ENCODE data around the gene UBD.

The UBD gene

DNA sequence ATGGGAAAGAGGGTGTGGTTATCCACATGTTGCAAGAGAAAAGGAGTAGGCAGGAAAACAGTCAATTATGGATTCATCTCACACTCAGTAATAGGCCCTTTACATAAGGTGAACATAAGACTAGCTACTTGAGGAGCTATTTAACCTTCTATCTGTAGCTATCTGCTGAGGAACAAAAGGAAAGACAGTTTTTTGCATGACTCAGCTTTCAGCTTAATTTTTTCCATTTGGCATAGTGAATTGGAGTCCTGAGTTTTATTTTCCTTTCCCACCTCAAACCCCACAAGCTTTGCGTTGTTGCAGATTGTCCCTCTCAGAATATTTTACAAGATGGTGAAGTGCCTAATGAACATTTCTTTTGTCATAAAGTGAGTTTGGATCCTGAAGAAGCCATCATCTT, 32.4 kb downstream of the UBD start:
- no peak for DNase-seq (ENCODE audit: low spot score)
- TF ChIP-seq, protein P1, sequence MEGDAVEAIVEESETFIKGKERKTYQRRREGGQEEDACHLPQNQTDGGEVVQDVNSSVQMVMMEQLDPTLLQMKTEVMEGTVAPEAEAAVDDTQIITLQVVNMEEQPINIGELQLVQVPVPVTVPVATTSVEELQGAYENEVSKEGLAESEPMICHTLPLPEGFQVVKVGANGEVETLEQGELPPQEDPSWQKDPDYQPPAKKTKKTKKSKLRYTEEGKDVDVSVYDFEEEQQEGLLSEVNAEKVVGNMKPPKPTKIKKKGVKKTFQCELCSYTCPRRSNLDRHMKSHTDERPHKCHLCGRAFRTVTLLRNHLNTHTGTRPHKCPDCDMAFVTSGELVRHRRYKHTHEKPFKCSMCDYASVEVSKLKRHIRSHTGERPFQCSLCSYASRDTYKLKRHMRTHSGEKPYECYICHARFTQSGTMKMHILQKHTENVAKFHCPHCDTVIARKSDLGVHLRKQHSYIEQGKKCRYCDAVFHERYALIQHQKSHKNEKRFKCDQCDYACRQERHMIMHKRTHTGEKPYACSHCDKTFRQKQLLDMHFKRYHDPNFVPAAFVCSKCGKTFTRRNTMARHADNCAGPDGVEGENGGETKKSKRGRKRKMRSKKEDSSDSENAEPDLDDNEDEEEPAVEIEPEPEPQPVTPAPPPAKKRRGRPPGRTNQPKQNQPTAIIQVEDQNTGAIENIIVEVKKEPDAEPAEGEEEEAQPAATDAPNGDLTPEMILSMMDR (conservative IDR thresholded peaks at IDR 0.05; ENCODE audit: low read depth) = no peak
- ChIA-PET CTCF (no interaction called here), POLR2A (ENCODE audit: low non-redundant PET) (no interaction called here)
- H3K27ac ChIP-seq = no peak overlapping the region

GRCh38 chr6:29525311-29525639, 34.3 kb downstream of the UBD start:
- H3K27ac ChIP-seq = no peak overlapping the region
- CTCF ChIA-PET = no interaction called here
- no peak for DNase-seq (ENCODE audit: low spot score)
- POLR2A ChIA-PET (ENCODE audit: low non-redundant PET) = no interaction called here
- TF ChIP-seq, protein P1 (conservative IDR thresholded peaks at IDR 0.05; ENCODE audit: low read depth) = no peak

DNA sequence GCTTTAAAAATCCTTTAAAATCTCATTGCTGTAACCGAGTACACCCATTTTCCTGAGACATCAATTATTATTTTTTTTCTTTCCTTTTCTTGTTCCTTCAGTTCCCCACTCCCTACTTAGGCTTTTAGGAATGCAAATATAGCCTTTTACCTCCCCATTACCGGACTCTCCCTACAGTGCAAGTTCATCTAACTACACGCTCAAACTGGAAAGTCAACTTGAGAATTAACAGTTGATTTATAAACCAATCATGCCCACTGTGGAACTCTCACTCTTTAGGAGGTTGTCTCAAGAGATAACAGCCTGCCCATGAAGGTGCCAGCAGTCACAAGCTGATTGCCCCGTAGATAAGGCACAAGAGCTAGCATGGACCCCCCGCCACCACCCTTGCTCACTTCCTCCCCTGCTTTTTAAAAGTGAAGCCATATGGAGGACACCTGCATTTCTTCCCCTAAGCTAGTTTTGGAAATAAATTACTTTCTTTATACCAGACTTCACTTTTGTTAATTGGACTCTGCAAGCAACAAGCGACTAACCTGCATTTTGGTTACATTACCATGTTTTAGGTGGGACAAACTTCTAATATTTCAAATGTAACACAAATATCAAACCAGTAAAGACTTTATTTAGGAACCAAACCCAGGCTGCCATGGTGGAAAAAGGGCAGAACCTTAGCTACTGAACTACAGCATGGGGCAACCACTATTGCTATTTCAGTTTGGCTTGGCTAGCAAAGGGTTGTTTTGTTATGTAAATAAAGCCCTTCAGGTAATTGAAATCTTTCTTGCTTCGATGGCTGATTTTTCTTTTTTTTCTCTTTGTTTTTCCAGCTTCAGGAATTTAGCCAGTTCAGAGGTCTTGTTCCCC, 34.9 kb downstream of the UBD start:
- H3K27ac ChIP-seq = no peak overlapping the region
- ChIA-PET CTCF (no interaction called here), POLR2A (ENCODE audit: low non-redundant PET) (no interaction called here)
- TF ChIP-seq, protein P1 (conservative IDR thresholded peaks at IDR 0.05; ENCODE audit: low read depth) = no peak
- DNase-seq (ENCODE audit: low spot score) = no peak

DNA sequence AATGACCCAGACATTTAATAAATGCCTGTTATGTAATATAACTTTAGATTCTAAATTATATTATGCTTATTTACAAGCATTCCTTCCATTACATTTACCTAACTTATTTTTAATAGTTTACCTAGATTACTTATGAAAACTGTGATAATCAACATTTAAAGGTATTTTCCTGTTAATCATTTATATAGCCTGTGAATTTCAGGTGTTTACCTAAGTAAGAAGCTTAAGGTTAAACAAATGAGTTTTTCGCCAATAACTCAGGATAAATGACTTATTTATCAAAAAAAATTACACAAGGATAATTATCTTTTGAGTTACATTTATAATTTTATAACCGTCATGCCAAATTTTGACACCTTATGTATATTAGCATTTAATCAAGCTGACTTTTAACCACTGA, 35.5 kb downstream of the UBD start:
- DNase-seq (ENCODE audit: low spot score) = no peak
- H3K27ac ChIP-seq = no peak overlapping the region
- TF ChIP-seq, protein P1 (conservative IDR thresholded peaks at IDR 0.05; ENCODE audit: low read depth) = no peak
- ChIA-PET POLR2A (ENCODE audit: low non-redundant PET) (no interaction called here), CTCF (interaction anchor here (0.5 kb wide), 1 partner anchor 66 kb away, joined by 3 read pairs; no protein-coding TSS in a partner anchor)

GRCh38 chr6:29522227-29522626, 37.3 kb downstream of the UBD start:
- POLR2A ChIA-PET (ENCODE audit: low non-redundant PET) = no interaction called here
- DNase-seq (ENCODE audit: low spot score) = no peak
- TF ChIP-seq, protein P1 (conservative IDR thresholded peaks at IDR 0.05; ENCODE audit: low read depth) = no peak
- CTCF ChIA-PET = no interaction called here
- H3K27ac ChIP-seq = no peak overlapping the region

DNA sequence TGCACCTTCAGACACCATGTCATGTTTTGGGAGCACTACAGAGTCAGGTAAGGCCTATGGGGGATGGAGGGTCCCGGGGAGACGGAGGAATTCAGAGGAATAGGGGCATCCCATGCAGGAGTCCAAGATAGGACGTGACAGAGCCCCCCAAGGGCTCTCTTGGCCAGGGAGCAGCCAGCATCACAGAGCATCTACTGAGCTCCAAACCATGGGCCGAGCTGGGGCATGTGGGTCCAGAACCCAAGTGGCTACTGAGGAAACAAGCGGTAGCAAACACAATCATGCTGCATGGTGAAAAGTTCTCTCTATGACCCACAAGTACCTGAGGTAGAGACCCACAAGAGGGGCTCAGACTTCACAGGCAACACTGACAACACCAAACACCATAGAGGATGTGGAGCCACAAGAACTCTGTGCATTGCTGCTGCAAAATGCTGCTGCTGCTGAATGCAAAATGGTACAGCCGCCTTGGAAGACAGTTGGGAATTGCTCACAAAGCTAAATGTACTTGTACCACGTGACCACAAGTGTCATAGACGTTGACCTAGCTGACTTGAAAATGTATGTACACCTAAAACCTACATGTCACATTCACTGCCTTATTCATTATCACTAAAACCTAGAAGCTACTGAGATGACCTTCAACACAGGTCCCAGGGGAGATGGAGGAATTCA, 38.4 kb downstream of the UBD start:
- ChIA-PET CTCF (no interaction called here), POLR2A (ENCODE audit: low non-redundant PET) (no interaction called here)

More for the DNA sequence above, 38.4 kb downstream of the UBD start:
- no peak for DNase-seq (ENCODE audit: low spot score)
- TF ChIP-seq, protein P1 (conservative IDR thresholded peaks at IDR 0.05; ENCODE audit: low read depth) = no peak
- no peak overlapping the region for H3K27ac ChIP-seq
